COLO668 (cell line): ENCODE results near the gene CD14.
"Not testable (repeated sequence)": the region's sequence is repeated elsewhere in the genome, so short reads cannot be mapped to it uniquely, and the experiment has no call there.

Experiments
- DNase-seq: peaks from one replicate; lab custom pipeline; 2025; ENCODE audit not compliant: unreplicated experiment; lab: John Stamatoyannopoulos, UW

CD14 gene

DNA sequence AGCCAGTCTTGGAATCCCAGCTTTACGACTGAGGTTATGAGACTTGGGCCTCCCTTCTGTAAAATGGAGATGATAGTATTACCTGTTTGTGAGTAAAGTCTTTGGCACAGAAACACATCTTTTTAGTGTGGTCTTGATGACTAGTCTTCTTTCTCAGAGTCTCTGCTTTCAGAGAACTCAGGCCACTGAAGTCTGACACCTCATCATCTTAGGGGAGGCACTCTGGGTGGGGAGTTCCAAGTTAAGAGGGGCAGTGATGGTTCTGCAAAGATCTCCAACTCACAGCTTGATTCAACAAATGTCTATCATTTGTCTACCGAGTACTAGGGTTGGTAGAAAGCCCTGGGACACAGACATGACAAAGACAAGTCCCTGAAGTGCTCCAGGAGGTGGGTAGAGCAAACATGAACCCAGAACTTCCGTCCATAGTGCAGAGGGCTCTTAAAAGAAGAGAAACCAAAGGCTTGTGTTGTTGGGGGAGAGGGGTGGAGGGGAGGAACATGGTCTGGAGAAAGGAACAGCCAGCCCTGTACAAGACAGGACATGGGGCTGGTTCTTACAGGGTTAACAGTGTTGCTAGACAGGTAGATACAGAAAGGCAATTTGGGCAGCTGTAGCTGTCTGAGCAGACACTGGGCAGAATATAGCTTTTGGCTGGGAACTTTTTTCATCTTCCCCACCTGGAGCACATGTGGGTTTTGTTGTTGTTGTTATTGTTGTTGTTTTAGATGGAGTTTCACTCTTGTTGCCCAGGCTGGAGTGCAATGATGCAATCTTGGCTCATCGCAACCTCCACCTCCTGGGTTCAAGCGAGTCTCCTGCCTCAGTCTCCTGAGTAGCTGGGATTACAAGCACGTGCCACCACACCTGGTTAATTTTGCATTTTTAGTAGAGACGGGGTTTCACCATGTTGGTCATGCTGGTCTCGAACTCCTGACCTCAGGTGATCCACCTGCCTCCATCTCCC lies 2.6 kb upstream of the CD14 start:
- no peak for DNase-seq

DNA sequence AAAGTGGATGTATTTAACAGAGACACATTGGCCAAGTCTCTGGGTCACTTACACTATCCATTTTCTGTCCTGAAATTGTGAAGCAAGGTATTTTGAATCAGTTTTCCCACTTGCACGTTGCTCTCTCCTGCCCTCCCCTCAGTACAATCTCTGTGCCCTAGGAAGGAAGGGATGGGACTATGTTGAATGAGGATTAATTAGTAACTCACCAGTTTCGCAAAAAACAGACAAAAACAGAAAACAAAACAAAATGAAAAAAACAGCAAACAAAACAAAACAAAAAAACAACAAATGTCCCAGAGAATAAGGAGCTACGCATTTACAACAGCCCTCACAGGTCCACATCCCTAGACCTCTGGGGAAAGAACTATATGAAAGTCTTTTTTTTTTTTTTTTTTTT lies 1.1 kb upstream of the CD14 start:
- DNase-seq, result no peak

DNA sequence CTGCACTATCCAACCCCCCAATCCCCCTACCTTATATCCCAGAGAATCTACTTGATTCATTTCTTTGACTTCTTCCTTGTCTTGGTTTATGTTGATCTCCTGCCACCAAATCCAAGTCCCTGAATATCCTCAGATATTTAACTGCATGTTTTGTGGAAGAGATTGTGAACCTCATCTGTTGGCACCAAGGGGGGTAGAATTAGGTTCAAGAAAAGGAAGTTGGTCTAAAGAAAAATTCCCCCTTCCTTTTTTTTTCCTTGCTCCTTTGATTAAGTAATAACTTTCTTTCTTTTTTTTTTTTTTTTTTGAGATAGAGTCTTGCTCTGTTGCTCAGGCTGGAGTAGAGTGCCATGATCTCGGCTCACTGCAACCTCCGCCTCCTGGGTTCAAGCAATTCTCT lies 526 bp upstream of the CD14 start:
- no peak for DNase-seq

DNA sequence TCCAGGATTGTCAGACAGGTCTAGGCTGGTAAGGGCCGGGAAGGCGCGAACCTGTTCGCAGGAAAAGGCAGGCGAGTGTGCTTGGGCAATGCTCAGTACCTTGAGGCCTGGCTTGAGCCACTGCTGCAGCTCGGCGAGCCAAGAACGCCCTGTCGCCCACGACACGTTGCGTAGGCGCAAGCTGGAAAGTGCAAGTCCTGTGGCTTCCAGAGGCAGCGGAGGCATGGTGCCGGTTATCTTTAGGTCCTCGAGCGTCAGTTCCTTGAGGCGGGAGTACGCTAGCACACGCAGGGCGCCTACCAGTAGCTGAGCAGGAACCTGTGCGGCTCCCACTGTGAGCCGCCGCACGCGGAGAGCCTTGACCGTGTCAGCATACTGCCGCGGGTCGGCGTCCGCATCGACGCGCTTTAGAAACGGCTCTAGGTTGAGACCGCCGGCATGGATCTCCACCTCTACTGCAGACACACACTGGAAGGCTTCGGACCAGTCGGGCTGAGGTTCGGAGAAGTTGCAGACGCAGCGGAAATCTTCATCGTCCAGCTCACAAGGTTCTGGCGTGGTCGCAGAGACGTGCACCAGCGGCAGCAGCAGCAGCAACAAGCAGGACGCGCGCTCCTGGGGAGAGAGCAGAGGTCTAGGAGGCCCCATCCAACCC lies 482 bp downstream of the CD14 start:
- peak; percentile 58 for DNase-seq

- peak; percentile 61 for DNase-seq
These were observed 1.1 kb downstream of the CD14 start for GRCh38 chr5:140631831-140632365.

- DNase-seq, result no peak
These were observed 1.9 kb downstream of the CD14 start for GRCh38 chr5:140631036-140631417.

DNA sequence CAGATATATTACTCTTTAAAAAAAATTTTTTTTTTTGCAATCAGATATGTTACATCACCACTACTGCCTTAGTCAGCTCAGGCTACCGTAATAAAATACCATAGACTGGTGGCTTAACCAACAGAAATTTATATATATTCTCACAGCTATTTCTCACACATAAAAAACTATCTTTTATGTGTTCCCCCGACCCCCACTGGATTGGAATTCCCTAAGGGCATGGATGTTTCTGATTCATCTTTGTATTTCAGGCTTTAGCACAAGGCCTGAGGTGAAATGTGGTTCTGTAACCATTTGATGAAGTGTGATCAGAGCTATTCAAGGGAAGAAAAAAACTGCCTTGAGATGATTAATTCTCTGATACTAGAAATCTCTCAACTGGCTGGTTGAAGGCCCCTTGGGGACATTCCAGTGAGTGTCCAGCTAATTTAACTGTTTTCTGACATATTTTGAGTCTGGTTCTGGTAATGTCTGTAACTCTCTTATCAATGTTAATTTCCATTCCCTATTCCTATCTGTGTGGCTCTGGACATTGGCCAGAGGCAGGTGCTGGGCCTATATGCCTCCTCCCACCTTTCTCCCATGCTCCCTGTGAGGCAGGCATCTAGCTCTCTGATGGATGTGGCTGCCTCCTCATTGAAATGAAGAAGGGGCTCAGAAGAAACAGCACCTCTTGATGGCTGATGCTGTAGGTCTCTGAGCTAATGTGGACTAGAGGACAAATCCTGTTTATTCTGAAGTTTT lies 2.5 kb downstream of the CD14 start:
- DNase-seq, result no peak

DNA sequence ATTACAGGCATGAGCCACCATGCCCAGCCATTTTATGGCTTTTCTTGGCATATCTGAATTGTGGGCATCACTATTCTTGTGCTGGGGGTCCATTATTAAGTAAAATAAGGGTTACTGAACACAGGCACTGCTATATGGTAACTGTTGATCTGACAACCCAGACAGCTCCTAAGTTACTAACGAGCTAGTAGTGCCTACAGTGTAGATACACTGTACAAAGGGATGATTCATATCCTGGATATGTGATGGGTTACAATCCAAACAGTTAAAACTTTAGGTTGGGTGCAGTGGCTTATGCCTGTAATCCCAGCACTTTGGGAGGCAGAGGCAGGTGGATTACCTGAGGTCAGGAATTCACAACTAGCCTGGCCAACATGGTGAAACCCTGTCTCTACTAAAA lies 4.3 kb downstream of the CD14 start:
- no peak for DNase-seq

GRCh38 chr5:140627972-140628371 lies 5.0 kb downstream of the CD14 start:
- no peak for DNase-seq

GRCh38 chr5:140624886-140625285 lies 8.1 kb downstream of the CD14 start:
- DNase-seq, result not testable (repeated sequence)

DNA sequence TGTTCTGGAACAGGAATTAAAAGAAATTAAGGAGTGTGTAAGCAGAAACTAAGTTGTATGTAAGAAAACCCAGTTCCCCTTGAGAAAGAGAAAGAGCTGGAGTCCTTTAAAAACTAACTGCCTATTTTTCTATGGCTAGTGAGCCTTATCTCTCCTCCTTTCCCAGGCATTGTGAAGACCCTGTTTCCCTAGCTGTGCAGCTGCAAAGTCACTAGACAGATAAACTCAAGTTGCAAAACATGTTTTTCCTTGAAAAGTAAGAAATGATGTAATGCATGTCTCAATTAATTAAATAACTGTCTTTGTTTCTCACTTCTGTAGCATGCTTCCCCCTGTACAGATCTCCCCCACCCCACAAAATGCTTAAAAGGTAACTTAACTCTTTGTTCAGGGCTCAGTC lies 9.9 kb downstream of the CD14 start:
- not testable (repeated sequence) for DNase-seq

GRCh38 chr5:140622301-140622700 lies 10.7 kb downstream of the CD14 start:
- no peak for DNase-seq

DNA sequence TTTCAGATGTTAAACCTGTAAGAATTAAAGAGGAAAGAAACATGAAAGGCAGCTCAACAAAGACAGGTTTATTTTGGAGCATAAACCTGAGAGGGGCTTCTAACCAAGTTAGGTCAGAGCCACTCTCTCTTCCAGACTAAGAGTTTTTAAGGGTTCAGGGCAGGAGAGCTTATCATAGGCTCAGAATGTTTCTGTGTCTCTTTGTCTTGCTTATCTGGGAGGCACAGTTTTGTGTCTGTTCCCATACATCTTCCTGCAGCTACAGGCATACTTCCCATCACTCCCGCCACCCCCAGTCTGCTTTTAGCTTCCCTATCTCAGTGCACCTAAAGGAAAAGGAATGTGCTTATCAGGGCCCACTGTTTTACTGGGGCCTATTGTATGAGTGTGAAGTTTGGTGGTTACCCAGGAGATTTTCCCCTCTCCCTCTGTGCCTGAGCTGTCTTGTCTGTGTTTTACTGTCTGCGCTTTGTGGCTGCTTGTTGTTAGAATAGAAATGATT lies 21.9 kb downstream of the CD14 start:
- DNase-seq, result no peak

DNA sequence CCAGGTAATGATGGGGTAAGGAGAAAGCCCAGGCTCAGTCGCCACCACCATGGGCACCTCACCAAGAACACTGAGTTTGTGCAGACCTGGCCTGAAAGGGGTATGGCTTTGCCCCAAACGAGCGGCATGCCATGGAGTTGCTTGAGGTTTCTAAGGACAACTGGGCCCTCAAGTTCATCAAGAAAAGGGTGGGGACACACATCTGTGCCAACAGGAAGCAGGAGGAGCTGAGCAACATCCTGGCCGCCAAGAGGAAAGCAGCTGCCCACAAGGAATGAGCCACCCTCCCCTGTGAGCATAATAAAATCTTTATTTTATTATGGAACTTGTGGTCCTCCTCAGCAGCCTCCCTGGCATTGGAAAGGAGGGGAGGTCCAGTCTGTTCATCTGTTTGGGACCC lies 23.8 kb downstream of the CD14 start:
- no peak for DNase-seq

DNA sequence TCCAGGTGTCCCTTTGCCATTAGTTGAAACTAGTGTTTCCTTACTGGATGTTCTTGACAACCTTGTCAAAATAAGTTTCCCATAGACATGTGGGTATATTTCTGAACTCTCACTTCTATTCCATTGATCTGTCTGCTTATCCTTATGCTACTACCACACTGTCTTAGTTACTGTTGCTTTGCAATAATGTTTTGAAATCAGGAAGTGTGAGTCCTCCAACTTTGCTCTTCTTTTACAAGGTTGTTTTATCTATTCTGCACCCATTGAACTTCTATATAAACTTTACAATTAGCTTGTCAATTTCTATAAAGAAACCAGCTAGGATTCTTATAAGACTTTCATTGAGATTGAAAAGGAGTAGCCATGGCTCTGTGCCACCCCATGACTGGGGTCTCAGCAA lies 24.3 kb downstream of the CD14 start:
- DNase-seq, result no peak

DNA sequence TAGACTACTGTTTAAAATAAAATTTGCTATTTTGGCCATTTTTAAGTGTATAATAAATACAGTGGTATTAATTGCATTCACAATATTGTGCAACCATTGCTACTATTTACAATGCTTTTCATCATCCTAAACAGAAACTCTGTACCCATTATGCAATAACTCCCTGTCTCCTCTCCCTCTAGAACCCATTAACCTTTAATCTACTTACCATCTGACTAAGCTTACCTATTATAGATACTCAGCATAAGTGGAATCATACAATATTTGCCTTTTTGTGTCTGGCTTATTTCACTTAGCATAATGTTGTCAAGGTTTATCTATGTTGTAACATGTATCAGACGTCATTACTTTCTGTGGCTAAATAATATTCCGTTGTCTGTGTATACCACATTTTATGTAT lies 25.9 kb downstream of the CD14 start:
- no peak for DNase-seq

- DNase-seq, result no peak
These were observed 27.1 kb downstream of the CD14 start for GRCh38 chr5:140605879-140606278.

DNA sequence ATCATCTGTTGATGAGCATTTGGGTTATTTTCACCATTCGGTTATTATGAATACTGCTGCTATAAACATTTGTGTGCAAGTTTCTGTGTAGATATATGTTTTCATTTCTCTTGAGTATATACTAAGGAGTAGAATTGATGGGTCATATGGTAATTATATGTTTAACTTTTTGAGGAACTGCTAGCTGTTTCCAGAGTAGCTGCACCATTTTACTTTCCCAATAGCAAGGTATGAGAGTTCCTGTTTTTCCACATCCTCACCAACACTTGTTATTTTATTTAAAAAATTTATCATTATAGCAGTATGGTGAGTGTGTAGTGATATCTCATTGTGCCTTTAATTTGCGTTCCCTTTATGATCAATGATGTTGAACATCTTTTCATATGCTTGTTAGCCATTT lies 29.2 kb downstream of the CD14 start:
- no peak for DNase-seq

DNA sequence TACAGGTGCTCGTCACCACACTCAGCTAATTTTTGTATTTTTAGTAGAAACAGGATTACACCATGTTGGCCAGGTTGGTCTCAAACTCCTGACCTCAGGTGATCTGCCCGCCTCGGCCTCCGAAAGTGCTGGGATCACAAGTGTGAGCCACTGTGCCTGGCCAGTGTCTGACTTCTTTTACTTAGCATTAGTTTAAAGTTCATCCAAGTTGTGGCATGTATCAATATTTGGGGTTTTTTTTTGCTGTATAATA lies 29.6 kb downstream of the CD14 start:
- not testable (repeated sequence) for DNase-seq

GRCh38 chr5:140602147-140602546 lies 30.8 kb downstream of the CD14 start:
- no peak for DNase-seq

DNA sequence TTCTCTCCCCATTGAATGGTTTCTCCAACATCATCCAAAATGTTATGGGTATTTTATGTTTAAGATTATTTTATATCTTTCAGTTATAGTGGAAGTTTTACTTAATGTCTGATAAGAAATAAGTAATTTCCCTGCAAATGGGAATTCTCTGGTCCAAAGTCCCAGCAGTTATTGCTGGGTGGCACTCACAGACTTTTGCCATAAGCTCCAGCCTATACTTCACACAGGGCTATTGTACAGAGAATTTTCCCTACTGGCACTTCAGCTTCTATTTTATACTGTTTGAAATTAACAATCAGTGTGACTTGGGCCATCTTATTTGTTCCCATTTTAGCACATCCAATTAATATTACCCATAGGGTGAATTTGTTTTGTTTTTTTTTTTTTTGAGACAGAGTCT lies 32.9 kb downstream of the CD14 start:
- DNase-seq, result no peak

DNA sequence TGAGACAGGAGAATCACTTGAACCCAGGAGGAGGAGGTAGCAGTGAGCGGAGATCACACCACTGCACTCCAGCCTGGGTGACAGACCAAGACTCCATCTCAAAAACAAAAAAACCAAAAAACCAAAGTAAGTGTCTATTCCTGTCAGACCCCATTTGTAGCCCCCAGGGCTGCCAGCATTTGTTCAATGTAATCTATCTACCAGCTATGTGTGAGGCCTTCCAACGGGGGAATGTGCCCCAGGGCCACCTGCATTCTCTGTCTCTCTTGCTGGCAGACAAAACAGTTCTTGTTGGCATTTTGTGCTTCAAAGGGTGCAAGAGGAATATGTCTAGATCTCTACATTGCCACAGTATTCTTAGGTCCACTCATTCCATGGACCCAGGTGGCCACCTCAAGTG lies 34.1 kb downstream of the CD14 start:
- DNase-seq, result no peak
